GM06990 (cell line): ENCODE data around the gene ALPI.

ENCODE experiments used
- DNase-seq: peaks from one replicate; pipeline ENCODE4 v3.0.0-alpha.2; 2011; ENCODE audit not compliant: insufficient read length; ENCODE audit errors: extremely low read depth
- H3K27me3 ChIP-seq: replicated peaks from 2 replicates; pipeline ENCODE4 v1.6.0; 2011; ENCODE audit warnings: low read length; ENCODE audit not compliant: control insufficient read depth, insufficient read depth
- H3K36me3 ChIP-seq: 2 replicates; pipeline ENCODE4 v1.5.1; 2011; ENCODE audit warnings: low read length; ENCODE audit not compliant: control insufficient read depth, insufficient read depth
- H3K4me3 ChIP-seq: replicated peaks from 2 replicates; pipeline ENCODE4 v1.5.1; 2011; ENCODE audit warnings: low read depth, mild to moderate bottlenecking, control low read depth, low read length
- TF ChIP-seq, protein P1 (sequence below): IDR thresholded peaks from 2 replicates; pipeline ENCODE4 v1.5.1; 2011; ENCODE audit warnings: low read length, control low read depth, mild to moderate bottlenecking, inconsistent platforms; ENCODE audit not compliant: insufficient read depth, poor library complexity, severe bottlenecking

The ALPI gene

DNA sequence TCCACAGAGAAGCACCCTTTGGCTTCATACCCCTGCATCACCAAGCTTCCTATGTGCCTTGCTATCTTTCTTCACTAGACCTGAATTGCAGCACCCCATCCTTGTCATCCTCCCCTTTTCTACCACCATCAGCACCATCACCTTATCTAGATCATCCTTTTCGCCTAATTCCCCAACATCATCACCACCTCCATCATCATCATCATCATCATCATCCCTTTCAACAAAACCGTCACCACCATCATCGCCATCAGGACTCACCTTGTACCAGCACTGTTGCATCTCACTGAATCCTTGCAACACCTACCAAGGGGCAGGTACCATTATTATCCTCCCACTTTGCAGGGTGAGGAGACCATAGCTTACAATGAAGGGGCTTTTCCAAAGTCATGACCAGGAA is 42.5 kb downstream of the ALPI start:
- TF ChIP-seq, protein P1, sequence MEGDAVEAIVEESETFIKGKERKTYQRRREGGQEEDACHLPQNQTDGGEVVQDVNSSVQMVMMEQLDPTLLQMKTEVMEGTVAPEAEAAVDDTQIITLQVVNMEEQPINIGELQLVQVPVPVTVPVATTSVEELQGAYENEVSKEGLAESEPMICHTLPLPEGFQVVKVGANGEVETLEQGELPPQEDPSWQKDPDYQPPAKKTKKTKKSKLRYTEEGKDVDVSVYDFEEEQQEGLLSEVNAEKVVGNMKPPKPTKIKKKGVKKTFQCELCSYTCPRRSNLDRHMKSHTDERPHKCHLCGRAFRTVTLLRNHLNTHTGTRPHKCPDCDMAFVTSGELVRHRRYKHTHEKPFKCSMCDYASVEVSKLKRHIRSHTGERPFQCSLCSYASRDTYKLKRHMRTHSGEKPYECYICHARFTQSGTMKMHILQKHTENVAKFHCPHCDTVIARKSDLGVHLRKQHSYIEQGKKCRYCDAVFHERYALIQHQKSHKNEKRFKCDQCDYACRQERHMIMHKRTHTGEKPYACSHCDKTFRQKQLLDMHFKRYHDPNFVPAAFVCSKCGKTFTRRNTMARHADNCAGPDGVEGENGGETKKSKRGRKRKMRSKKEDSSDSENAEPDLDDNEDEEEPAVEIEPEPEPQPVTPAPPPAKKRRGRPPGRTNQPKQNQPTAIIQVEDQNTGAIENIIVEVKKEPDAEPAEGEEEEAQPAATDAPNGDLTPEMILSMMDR = no peak
- DNase-seq = no peak
- peaks cover 2% of the 10 kb centered on the region for H3K27me3 ChIP-seq
- H3K4me3 ChIP-seq = no peak overlapping the region
- H3K36me3 ChIP-seq = no peaks in the 10 kb centered on the region

DNA sequence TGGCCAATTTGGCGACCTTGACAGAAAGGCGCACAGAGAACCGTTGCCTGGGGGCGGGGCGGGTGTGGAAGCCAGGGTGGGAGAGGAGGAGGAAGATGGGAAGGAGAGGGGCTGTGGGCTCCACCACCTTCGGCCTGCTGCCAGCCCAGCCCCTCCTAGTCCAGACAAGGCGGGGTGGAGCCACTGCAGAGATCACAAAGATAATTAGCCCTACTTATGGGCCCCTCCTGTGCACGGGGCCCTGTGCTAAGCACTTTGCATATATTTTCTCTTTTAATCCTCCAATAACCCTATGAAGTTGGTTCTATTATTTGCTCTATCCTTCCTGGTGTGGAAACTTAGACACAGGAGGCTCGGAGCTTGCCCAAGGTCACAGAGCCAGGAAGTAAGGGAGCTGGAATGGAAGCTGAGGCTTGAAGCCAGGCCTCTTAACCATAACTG is 45.4 kb downstream of the ALPI start:
- TF ChIP-seq, protein P1 = no peak
- no peaks in the 10 kb centered on the region for H3K36me3 ChIP-seq
- peaks cover 4% of the 10 kb centered on the region for H3K27me3 ChIP-seq
- no peak for DNase-seq
- no peak overlapping the region for H3K4me3 ChIP-seq

DNA sequence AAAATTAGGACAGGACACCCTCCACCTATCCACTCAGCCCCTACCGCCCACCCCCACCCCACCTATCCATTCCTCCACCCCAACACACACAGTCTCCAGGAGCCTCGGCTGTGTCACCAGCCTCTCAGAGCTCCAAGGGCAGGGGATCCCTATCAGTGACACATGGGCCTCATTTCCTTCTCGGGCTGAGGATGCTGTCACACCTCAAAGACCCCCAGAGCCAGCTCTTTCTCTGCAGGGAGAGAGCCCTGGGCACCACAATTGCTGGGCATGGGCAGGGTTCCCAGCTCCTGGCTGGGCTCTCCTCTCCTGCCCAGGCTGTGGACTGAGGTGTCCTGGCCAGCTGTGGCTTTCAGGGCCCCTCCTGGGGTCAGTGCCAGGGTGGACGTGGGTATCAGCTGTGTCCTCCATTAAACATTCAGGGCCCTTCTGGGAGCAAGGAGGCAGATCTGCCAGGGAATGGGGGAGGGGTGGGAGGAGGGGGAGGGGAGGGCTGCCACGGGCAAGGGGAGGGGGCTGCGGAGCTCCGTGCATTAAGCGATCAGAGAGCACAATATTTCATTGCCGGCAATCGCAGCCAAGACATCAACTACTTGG is 45.9 kb downstream of the ALPI start:
- H3K4me3 ChIP-seq = no peak overlapping the region
- H3K36me3 ChIP-seq = no peaks in the 10 kb centered on the region
- H3K27me3 ChIP-seq = peaks cover 4% of the 10 kb centered on the region
- TF ChIP-seq, protein P1 = no peak
- no peak for DNase-seq

DNA sequence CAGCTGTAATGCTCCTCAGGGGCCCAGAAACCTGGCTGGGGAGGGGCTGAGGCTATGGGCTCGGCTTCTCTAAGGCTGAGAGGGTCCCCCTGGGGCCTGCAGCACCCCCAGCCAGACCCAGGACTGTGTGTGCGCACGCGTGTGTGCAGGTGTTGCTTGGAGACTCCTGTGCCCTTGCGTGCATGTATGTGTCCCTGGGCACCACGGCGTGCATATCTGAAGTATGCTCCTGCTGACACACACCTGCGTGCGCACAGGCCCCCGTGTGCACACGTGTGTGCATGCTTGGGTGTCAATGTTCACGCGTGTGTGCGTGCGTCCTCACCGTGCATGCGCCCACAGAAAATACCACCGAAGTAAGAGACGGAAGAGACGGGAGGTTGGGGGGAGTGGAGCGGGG is 46.6 kb downstream of the ALPI start:
- Histone ChIP-seq H3K36me3 (no peaks in the 10 kb centered on the region), H3K27me3 (peaks cover 4% of the 10 kb centered on the region), H3K4me3 (no peak overlapping the region)
- no peak for DNase-seq
- TF ChIP-seq, protein P1 = no peak

DNA sequence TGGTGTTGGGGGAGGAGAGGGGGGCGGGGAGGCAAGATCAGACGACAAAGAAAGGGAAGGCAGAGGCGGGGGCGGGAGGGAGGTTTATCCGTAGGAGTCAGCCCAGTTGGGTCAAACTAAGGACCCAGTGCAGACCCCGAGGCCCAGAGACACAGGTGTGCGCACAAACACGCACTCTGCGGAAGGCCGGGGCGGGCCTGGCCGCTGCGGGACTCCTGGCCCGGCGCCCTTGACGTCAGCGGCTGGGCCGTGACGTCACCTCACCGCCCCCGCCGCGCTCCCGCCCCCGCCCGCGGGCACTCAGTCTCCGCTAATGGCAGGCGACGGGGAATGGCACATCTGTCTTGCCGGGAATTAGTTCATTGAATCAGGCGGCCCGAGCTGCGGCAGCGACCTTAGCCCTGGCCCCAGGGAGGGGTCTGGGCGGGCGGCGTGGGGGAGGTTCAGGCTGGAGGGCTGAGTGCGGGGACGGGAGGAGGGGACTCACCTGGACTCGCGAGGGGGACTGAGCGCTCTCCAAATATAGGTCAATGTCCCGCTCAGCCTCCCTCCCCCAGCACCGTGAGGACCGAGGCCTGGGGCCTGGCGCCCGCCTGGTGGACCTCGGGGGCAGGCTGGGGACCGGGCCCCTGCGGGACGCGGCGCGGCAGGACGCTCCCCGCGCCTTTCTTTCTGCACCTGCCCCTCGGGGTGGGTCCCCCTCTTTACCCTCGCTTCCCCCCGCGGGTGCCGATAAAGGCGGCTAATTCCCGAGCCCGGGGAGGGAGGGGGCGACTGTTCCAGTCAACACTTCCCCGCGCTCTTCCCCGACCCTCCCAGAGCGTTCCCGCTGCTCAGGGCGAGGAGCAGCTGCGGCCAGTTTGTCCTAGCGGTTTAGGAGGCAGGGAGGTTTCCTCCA is 47.2 kb downstream of the ALPI start:
- Histone ChIP-seq H3K4me3 (no peak overlapping the region), H3K36me3 (no peaks in the 10 kb centered on the region), H3K27me3 (peaks cover 4% of the 10 kb centered on the region)
- TF ChIP-seq, protein P1 = no peak
- no peak for DNase-seq
